ENCODE results near the gene STXBP1. TPM values are rescaled to one million over a fixed set of nuclear protein-coding genes. Genes with fewer than 3 reads are reported as not detected.

The STXBP1 gene
- total and polyA plus RNA-seq, 2 donors (not counting 3 experiments of a cell fraction or from before 2014, with no cell fraction given) = 18.8 to 51.3 TPM

GRCh38 chr9:127568618-127568970 lies 43.5 kb upstream of the STXBP1 start:
- peak overlapping the region; percentile 74 for H3K9ac ChIP-seq (replicated peaks; ENCODE audit: extremely low read depth, insufficient read depth, low read length)
- peak overlapping the region; percentile 11 for H3K4me2 ChIP-seq (ENCODE audit: insufficient read depth, low read length)
- H3K79me2 ChIP-seq (ENCODE audit: control insufficient read depth, insufficient read depth, low read length) = peaks cover 52% of the 10 kb centered on the region
- peak overlapping the region; percentile 31 for H3K27ac ChIP-seq (ENCODE audit: insufficient read depth, low read depth, low read length)
- no peaks in the 10 kb centered on the region for H3K27me3 ChIP-seq (ENCODE audit: control insufficient read depth in 2 of 2, insufficient read depth in 2 of 2, low read length in 2 of 2)
- CTCF ChIA-PET = interaction anchor here (0.6 to 2.4 kb wide), 9 partner anchors 10 to 353 kb away, joined by 3 to 14 read pairs (median 4); partner anchors contain the start of gene ENG
- TF ChIP-seq MAX (IDR thresholded peaks at IDR 0.05; ENCODE audit: insufficient read depth, insufficient read length) (no peak), JUN (IDR thresholded peaks at IDR 0.05; ENCODE audit: borderline replicate concordance, insufficient read depth, insufficient read length, low read depth) (no peak), MYC (IDR thresholded peaks at IDR 0.05; ENCODE audit: low read depth, low read length) (no peak), POLR2AphosphoS5 (IDR thresholded peaks at IDR 0.05; ENCODE audit: insufficient read depth, low read depth, low read length) (no peak), EZH2 (IDR thresholded peaks at IDR 0.05; ENCODE audit: borderline replicate concordance, low read depth, low read length, severe bottlenecking) (no peak), FOS (IDR thresholded peaks at IDR 0.05; ENCODE audit: borderline replicate concordance, insufficient read depth, low read length) (no peak), POLR2A (IDR thresholded peaks at IDR 0.05; ENCODE audit: low read depth, low read length) (no peak), GATA2 (IDR thresholded peaks at IDR 0.05; ENCODE audit: insufficient read depth, insufficient read length, low read depth, low read length) (no peak), CTCF (IDR thresholded peaks at IDR 0.05; ENCODE audit: extremely low read depth in 1 of 2, insufficient read depth in 1 of 2, low read depth in 1 of 2, low read length in 2 of 2) (no peak)
- POLR2A ChIA-PET = interaction anchor here (1.0 to 1.6 kb wide), 3 partner anchors 9 to 14 kb away, joined by 3 to 5 read pairs (median 3); no protein-coding TSS in a partner anchor
- FAIRE-seq (no peak), DNase-seq (ENCODE audit: low read depth, low spot score) (no peak)
- no peaks in the 10 kb centered on the region for H3K36me3 ChIP-seq (ENCODE audit: control insufficient read depth in 2 of 2, extremely low read depth in 1 of 2, insufficient read depth in 2 of 2, low read length in 2 of 2)
- no peaks in the 10 kb centered on the region for H3K9me3 ChIP-seq (replicated peaks; ENCODE audit: control insufficient read depth, insufficient read depth, low read length)
- H3K4me3 ChIP-seq (replicated peaks in 1 of 3; ENCODE audit: insufficient read depth in 1 of 3, low read depth in 1 of 3, low read length in 3 of 3) = peak overlapping the region; percentile 77 to 96 (median 79)
- no TSS peak for BruUV-seq (replicated peaks)
- no peaks in the 10 kb centered on the region for H3K9me1 ChIP-seq (replicated peaks; ENCODE audit: control insufficient read depth, extremely low read depth, insufficient read depth, low read length)
- peaks cover 32% of the 10 kb centered on the region for H3K4me1 ChIP-seq (ENCODE audit: control insufficient read depth, extremely low read depth, insufficient read depth, low read length)
- intact Hi-C loops (cut with micrococcal nuclease) (loop anchor here (2.0 kb wide), 1 partner anchor 18 kb away; no protein-coding TSS in a partner anchor), dilution Hi-C loops (cut with MboI; ENCODE audit: extremely low pct_ligation_motif_present, low sequenced_read_pairs) (no loop called here)
- no peaks in the 10 kb centered on the region for H4K20me1 ChIP-seq (replicated peaks; ENCODE audit: control insufficient read depth, extremely low read depth, insufficient read depth, low read length)
- no peak overlapping the region for H2AFZ ChIP-seq (ENCODE audit: low read depth, low read length)

Measured in endothelial cell of umbilical vein (primary cell).